ENCODE data around the gene SYTL1.

Gene SYTL1

GRCh38 chr1:27349784-27350662, 8.2 kb downstream of the SYTL1 start:
- Histone ChIP-seq H3K9me3 (ENCODE audit: control insufficient read depth in 1 of 2, low read length in 2 of 2) (no peaks in the 10 kb centered on the region), H3K4me1 (ENCODE audit: control insufficient read depth in 1 of 2, insufficient read depth in 2 of 2, low read length in 2 of 2) (peaks cover 2 to 23% of the 10 kb centered on the region in 2 donors), H3K4me3 (ENCODE audit: low read depth in 1 of 2, low read length in 2 of 2) (peak overlapping the region; percentile 7 to 66), H3K27me3 (ENCODE audit: low read depth, low read length) (peaks cover 2% of the 10 kb centered on the region), H3K36me3 (ENCODE audit: control insufficient read depth in 1 of 2, insufficient read depth in 2 of 2, low read length in 2 of 2) (peaks cover 0 to 13% of the 10 kb centered on the region in 2 donors), H3K27ac (ENCODE audit: low read length) (no peak overlapping the region)

- peaks cover 2% of the 10 kb centered on the region for H3K27me3 ChIP-seq (ENCODE audit: low read depth, low read length)
- H3K4me3 ChIP-seq (ENCODE audit: low read depth in 1 of 2, low read length in 2 of 2): peak overlapping the region in 1 of 2 donors; percentile 66
- H3K9me3 ChIP-seq (ENCODE audit: control insufficient read depth in 1 of 2, low read length in 2 of 2): no peaks in the 10 kb centered on the region
- H3K4me1 ChIP-seq (ENCODE audit: control insufficient read depth in 1 of 2, insufficient read depth in 2 of 2, low read length in 2 of 2): peaks cover 2 to 23% of the 10 kb centered on the region in 2 donors
- H3K36me3 ChIP-seq (ENCODE audit: control insufficient read depth in 1 of 2, insufficient read depth in 2 of 2, low read length in 2 of 2): peaks cover 8 to 22% of the 10 kb centered on the region in 2 donors
- H3K27ac ChIP-seq (ENCODE audit: low read length): no peak overlapping the region
Measured at GRCh38 chr1:27350663-27351540, 9.1 kb downstream of the SYTL1 start.

DNA sequence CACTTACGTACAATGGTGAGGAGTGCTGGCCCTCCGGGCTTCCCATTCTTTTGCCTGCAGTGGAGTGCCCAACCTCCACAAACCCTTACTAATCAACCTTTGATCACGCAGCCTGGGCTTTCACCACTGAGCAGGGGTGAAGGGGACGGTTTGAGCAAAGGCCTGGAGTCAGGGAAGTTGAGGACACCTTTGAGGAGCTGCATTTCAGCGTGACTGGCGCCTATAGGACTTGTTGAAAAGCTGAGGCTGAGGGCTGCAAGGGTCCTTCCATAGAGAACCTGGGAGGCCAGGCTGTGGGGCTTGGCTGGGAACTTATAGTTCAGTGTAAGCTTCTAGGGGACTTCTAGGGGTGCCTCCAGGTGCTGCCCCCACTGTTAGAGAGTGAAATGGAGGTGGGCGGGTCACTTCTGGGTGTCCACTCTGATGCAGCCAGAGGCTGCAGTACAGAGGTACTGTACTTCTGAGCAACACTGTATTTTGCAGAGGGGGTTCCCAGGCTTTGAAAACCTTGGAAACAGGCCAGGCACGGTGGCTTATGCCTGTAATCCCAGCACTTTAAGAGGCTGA, 9.8 kb downstream of the SYTL1 start:
- no peak overlapping the region for H3K27ac ChIP-seq (ENCODE audit: low read length)
- no peaks in the 10 kb centered on the region for H3K9me3 ChIP-seq (ENCODE audit: control insufficient read depth in 1 of 2, low read length in 2 of 2)
- peaks cover 12 to 29% of the 10 kb centered on the region in 2 donors for H3K36me3 ChIP-seq (ENCODE audit: control insufficient read depth in 1 of 2, insufficient read depth in 2 of 2, low read length in 2 of 2)
- peaks cover 2 to 23% of the 10 kb centered on the region in 2 donors for H3K4me1 ChIP-seq (ENCODE audit: control insufficient read depth in 1 of 2, insufficient read depth in 2 of 2, low read length in 2 of 2)
- no peak overlapping the region for H3K4me3 ChIP-seq (ENCODE audit: low read depth in 1 of 2, low read length in 2 of 2)
- H3K27me3 ChIP-seq (ENCODE audit: low read depth, low read length): peaks cover 2% of the 10 kb centered on the region

DNA sequence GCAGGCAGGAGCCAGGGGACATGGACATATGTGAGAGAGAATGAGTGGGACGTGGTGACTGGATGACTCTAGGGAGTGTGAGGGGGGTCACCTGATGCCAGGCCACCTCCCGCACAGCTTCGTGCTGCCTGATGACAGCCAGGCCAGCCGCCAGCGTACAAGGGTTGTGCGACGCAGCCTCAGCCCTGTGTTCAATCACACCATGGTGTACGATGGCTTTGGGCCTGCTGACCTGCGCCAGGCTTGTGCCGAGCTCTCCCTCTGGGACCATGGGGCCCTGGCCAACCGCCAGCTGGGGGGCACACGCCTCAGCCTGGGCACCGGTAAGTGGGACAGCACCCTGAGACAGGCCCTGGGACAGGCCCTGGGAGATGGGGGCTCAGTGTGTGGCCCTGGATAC, 11.3 kb downstream of the SYTL1 start:
- no peaks in the 10 kb centered on the region for H3K9me3 ChIP-seq (ENCODE audit: control insufficient read depth in 1 of 2, low read length in 2 of 2)
- peaks cover 2% of the 10 kb centered on the region for H3K27me3 ChIP-seq (ENCODE audit: low read depth, low read length)
- H3K4me1 ChIP-seq (ENCODE audit: control insufficient read depth in 1 of 2, insufficient read depth in 2 of 2, low read length in 2 of 2): peaks cover 2 to 33% of the 10 kb centered on the region in 2 donors
- peaks cover 12 to 42% of the 10 kb centered on the region in 2 donors for H3K36me3 ChIP-seq (ENCODE audit: control insufficient read depth in 1 of 2, insufficient read depth in 2 of 2, low read length in 2 of 2)
- no peak overlapping the region for H3K27ac ChIP-seq (ENCODE audit: low read length)
- no peak overlapping the region for H3K4me3 ChIP-seq (ENCODE audit: low read depth in 1 of 2, low read length in 2 of 2)

GRCh38 chr1:27353629-27354028, 11.8 kb downstream of the SYTL1 start:
- no peak overlapping the region for H3K27ac ChIP-seq (ENCODE audit: low read length)
- peaks cover 2% of the 10 kb centered on the region for H3K27me3 ChIP-seq (ENCODE audit: low read depth, low read length)
- peaks cover 2 to 33% of the 10 kb centered on the region in 2 donors for H3K4me1 ChIP-seq (ENCODE audit: control insufficient read depth in 1 of 2, insufficient read depth in 2 of 2, low read length in 2 of 2)
- peaks cover 12 to 47% of the 10 kb centered on the region in 2 donors for H3K36me3 ChIP-seq (ENCODE audit: control insufficient read depth in 1 of 2, insufficient read depth in 2 of 2, low read length in 2 of 2)
- no peak overlapping the region for H3K4me3 ChIP-seq (ENCODE audit: low read depth in 1 of 2, low read length in 2 of 2)
- H3K9me3 ChIP-seq (ENCODE audit: control insufficient read depth in 1 of 2, low read length in 2 of 2): no peaks in the 10 kb centered on the region

GRCh38 chr1:27355683-27356082, 13.9 kb downstream of the SYTL1 start:
- Histone ChIP-seq H3K27me3 (ENCODE audit: low read depth, low read length) (no peaks in the 10 kb centered on the region), H3K9me3 (ENCODE audit: control insufficient read depth in 1 of 2, low read length in 2 of 2) (no peaks in the 10 kb centered on the region), H3K4me1 (ENCODE audit: control insufficient read depth in 1 of 2, insufficient read depth in 2 of 2, low read length in 2 of 2) (peaks cover 0 to 18% of the 10 kb centered on the region in 2 donors), H3K27ac (ENCODE audit: low read length) (no peak overlapping the region), H3K36me3 (ENCODE audit: control insufficient read depth in 1 of 2, insufficient read depth in 2 of 2, low read length in 2 of 2) (peaks cover 16 to 59% of the 10 kb centered on the region in 2 donors), H3K4me3 (ENCODE audit: low read depth in 1 of 2, low read length in 2 of 2) (no peak overlapping the region)

GRCh38 chr1:27356277-27356618, 14.4 kb downstream of the SYTL1 start:
- no peak overlapping the region for H3K27ac ChIP-seq (ENCODE audit: low read length)
- no peaks in the 10 kb centered on the region for H3K9me3 ChIP-seq (ENCODE audit: control insufficient read depth in 1 of 2, low read length in 2 of 2)
- H3K27me3 ChIP-seq (ENCODE audit: low read depth, low read length): no peaks in the 10 kb centered on the region
- no peak overlapping the region for H3K4me3 ChIP-seq (ENCODE audit: low read depth in 1 of 2, low read length in 2 of 2)
- peaks cover 20 to 65% of the 10 kb centered on the region in 2 donors for H3K36me3 ChIP-seq (ENCODE audit: control insufficient read depth in 1 of 2, insufficient read depth in 2 of 2, low read length in 2 of 2)
- peaks cover 0 to 16% of the 10 kb centered on the region in 2 donors for H3K4me1 ChIP-seq (ENCODE audit: control insufficient read depth in 1 of 2, insufficient read depth in 2 of 2, low read length in 2 of 2)

DNA sequence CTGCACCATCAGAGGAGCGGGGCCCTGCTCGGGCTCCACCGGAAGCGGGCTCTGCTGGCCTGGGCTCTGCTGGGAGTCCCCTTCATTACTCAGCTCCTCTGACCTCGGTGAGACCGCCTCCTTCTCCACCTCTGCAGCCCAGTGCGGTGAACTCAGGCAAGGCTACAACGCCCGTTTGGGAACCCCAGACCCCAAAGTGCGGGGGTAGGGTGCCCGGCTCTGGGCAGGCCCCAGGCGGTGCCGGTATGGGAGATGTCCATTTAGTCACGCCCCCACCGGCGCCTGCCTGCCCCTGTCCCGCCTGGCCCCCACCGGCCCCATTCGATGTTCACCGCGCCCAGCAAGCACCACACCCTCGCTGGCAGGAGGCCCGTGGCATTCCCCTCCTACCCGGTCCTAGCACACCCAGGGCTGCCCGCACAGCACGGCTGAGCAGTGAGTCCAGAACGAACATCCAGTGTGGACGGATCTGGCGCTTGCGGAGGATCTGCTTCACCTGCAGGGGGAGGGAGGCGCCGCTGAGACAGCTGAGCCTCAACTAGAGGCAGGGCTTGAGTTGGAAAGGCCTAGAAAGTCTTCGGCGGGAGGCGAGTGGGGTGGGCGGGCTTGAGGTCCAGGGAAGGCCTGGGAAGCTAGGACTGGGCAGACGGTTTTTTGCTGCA, 14.9 kb downstream of the SYTL1 start:
- peak overlapping the region in 1 of 2 donors; percentile 50 for H3K4me3 ChIP-seq (ENCODE audit: low read depth in 1 of 2, low read length in 2 of 2)
- no peaks in the 10 kb centered on the region for H3K27me3 ChIP-seq (ENCODE audit: low read depth, low read length)
- H3K36me3 ChIP-seq (ENCODE audit: control insufficient read depth in 1 of 2, insufficient read depth in 2 of 2, low read length in 2 of 2): peaks cover 25 to 70% of the 10 kb centered on the region in 2 donors
- H3K27ac ChIP-seq (ENCODE audit: low read length): no peak overlapping the region
- peaks cover 0 to 15% of the 10 kb centered on the region in 2 donors for H3K4me1 ChIP-seq (ENCODE audit: control insufficient read depth in 1 of 2, insufficient read depth in 2 of 2, low read length in 2 of 2)
- H3K9me3 ChIP-seq (ENCODE audit: control insufficient read depth in 1 of 2, low read length in 2 of 2): no peaks in the 10 kb centered on the region

DNA sequence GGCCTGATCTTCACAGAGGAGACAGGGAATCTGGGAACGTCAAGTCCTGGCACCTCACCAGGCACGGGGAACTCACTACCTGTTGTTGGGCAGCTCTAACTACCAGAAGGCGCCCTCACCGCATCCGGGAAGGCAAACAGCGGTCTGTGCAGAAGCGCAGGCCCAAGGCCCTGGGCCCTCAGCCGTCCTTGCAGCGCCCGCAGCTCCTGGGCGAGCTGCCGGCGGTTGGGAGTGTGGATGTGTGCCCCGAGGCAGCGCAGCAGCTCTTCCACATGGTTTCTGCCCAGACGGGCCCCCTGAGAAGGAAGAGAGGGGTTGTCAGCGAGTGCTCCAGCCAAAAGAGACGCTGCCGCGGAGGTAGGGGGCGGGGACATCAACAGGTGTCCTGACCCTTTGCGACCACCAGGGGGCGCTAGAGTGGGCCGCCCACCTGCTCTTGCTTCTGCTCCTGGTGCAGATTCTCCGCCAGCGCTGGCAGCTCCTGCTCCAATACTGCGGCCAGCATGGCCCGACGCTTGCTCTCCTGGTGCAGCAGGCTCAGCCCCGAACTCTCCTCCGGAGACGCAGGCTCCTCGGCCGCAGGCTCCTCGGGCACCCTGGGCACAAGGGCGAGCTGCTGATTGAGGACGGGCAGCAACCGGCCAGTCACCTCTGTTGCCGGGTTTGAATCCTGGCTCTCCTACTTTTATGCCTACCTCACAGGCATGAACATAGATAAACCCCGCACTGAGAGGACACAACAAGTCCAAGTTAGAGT, 15.6 kb downstream of the SYTL1 start:
- Histone ChIP-seq H3K27ac (ENCODE audit: low read length) (no peak overlapping the region), H3K36me3 (ENCODE audit: control insufficient read depth in 1 of 2, insufficient read depth in 2 of 2, low read length in 2 of 2) (peaks cover 32 to 77% of the 10 kb centered on the region in 2 donors), H3K4me3 (ENCODE audit: low read depth in 1 of 2, low read length in 2 of 2) (peak overlapping the region; percentile 37 to 50), H3K27me3 (ENCODE audit: low read depth, low read length) (no peaks in the 10 kb centered on the region), H3K4me1 (ENCODE audit: control insufficient read depth in 1 of 2, insufficient read depth in 2 of 2, low read length in 2 of 2) (peaks cover 0 to 15% of the 10 kb centered on the region in 2 donors), H3K9me3 (ENCODE audit: control insufficient read depth in 1 of 2, low read length in 2 of 2) (no peaks in the 10 kb centered on the region)

Data from muscle layer of duodenum (tissue), 2 donors.